Measurements from ENCODE around the gene CNPY1.

CNPY1 gene

DNA sequence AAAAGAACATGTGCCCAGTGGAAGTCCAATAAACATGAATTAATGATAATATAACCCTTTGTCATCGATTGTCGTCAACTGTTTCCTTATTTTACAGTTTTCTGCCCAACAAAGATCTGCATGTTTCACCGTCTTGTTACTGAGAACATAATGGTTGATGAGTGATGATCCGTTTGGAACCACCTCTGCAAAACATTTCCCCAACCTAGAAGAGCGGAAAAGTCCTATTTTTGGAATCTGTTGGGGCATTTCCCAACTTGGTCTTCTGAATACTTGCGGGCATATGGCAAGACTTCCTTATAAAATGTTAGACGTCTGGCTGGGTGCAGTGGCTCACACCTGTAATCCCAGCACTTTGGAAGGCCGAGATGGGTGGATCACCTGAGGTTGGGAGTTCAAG is 32.1 kb downstream of the CNPY1 start:
- DNase-seq (ENCODE audit: low read depth in 1 of 2, low spot score in 1 of 2): no peak

DNA sequence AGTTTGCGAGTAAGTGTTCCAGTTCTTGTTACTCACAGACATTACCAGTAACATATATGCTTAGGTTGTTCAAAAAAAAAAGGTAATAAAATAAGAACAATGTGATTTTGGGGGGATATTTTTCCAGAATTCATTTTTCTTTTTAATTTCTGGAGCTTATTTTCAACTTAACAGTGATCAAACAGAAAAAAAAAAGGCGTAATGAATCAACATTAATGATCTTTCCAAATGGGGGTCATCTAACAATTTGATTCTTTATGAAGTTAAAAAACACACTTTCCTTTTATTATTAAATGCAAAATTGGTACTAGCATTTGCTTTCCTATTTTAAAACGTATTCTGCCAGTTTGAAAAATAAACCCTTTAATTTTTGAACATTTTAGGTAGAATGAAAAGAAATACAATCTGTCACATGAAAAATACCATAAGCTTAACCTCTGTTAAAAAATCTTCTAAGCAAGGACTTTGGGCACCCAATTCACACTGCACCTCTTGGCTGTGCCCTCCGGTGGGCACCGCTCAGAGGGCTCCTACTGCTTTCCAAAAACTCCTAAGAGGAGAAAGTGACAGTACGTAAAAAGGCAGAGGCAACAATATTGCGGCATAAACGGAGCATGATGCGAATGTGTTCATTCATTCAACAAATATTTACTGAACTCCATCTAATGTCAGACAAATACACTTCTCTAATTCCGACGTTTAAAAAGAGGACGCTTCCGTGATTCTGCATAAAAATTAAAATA is 32.6 kb downstream of the CNPY1 start:
- no peak for DNase-seq (ENCODE audit: low read depth in 1 of 2, low spot score in 1 of 2)

DNA sequence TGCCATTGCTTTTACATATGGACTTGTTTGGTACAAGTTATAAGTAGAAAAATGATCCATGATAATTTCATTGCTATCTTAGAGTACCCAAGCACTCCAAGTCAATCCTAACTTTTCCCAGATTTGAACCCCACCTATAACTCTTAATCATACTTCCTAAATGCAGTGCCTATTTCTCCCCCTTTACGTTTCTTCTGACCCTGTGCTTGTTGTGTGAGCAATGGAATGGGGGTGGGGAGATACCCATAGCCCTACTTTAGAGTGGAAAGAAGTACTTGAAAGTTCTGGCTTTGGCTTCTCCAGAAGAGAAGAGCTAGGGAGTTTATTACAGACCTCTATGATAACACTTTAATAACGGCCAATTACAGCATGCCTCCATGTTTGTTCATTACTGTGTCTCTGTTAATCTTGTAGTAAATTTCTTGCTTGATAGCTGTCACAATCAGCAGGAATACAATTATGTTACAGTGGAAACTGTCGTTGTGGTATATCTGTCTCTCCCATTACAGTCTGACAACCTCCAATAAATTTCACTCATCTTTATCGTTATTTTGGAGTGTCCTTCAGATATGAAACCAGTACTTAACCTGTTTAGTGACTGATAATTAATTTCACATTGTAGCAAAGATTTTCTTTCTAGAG is 34.0 kb downstream of the CNPY1 start:
- DNase-seq (ENCODE audit: low read depth in 1 of 2, low spot score in 1 of 2): no peak

DNA sequence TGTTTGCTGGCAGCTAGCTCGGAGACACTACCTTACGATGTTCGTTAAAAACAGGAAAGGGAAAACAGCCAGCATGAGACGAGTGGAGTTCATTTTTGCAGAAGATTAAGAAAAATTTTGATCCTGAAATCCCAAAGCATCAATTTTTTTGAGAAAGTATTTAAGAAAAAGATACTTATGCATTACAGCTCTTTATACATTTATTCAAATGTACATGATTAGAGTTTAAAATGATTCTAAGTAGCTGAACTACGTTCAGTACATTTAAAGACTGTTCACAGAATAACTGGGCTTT is 34.7 kb downstream of the CNPY1 start:
- DNase-seq (ENCODE audit: low read depth in 1 of 2, low spot score in 1 of 2): no peak

DNA sequence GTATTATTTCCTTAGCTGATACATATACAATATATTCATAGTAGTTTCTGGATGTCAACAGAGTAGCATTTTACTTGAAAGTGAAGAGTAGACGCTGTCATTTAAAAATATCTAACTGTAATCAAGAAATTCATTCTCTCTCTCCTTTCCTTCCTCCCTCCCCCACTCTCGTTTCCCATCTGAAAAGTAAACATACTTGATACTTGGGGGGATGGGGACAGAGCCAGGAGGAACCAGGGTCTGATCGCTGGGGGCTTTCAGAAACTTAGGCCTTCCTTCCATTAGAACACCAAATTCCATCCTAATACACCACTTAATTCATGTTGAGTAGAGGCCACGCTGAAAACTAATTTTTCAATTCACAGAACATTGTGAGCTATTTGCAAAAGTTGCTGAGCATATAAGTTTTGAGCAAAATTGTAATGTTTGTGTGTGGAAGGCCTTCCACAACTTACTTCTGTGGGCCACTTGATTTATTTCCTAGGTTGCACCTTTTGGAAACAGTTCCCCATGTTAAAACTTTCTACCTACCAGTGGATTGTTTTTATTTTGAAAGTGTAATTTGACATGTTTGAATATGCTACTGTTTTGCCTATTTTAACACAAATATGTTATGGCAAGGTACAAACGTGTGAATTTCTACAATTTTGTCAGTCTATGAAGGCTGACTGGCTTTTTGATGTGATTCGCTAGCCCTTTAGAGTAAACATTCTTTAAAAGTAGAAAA is 35.2 kb downstream of the CNPY1 start:
- DNase-seq (ENCODE audit: low read depth in 1 of 2, low spot score in 1 of 2): no peak

DNA sequence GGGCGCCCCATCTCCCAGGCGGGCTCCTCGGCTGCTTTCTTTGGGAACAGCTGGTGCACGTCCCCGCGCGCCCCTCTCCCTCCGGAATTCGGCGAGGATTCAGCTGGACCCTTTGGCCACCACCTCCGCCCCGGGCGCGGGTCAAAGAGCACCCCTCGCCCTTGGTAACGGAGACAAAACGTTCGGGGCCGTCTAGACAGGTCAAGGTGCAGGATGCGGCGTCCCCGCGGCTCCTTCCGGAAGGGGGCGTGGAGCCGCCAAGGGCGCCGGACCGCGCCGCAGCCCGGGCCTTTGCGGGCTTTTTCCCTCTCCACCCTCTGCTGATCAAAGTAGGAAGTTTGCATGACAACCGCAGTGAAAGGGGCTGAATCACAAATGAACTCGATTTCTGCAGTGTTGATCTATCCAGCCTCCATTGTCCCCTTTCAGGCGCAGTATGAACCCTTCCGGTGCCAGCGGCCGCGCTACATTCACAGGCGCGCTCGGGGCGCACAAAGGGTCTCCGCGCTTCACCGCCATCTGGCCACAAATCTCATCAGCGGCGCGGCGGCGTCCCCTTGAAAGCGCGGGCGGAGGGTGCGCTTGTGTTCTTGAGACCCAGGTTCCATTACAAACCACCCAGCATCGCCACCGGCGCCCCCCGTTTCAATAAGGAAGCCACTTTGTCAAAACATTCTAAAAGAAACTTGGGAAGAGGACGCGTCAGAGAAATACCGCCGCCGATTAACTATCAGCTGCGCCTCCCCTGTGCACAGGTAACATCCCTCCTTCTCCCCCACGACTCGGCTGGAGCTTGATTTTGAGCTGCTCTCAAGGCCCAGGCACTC is 36.4 kb downstream of the CNPY1 start:
- no peak for DNase-seq (ENCODE audit: low read depth in 1 of 2, low spot score in 1 of 2)

DNA sequence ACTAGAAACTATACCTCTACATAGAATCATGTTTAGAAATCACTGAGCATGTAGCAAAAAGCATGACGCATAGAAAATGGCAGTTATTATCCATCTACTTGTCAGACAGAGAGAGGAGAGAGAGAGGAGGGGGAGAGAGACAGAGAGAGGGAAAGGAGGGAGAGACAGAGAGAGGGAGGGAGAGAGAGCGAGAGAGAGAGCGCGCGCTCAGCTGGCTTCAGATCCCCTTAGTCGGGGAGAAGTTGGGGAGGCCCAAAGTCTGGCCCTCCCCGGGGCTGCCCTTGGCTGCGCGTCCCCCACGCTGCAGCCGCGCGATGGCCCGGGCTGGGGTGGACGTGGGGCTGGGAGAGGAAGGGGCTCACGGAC is 37.0 kb downstream of the CNPY1 start:
- DNase-seq (ENCODE audit: low read depth in 1 of 2, low spot score in 1 of 2): no peak

DNA sequence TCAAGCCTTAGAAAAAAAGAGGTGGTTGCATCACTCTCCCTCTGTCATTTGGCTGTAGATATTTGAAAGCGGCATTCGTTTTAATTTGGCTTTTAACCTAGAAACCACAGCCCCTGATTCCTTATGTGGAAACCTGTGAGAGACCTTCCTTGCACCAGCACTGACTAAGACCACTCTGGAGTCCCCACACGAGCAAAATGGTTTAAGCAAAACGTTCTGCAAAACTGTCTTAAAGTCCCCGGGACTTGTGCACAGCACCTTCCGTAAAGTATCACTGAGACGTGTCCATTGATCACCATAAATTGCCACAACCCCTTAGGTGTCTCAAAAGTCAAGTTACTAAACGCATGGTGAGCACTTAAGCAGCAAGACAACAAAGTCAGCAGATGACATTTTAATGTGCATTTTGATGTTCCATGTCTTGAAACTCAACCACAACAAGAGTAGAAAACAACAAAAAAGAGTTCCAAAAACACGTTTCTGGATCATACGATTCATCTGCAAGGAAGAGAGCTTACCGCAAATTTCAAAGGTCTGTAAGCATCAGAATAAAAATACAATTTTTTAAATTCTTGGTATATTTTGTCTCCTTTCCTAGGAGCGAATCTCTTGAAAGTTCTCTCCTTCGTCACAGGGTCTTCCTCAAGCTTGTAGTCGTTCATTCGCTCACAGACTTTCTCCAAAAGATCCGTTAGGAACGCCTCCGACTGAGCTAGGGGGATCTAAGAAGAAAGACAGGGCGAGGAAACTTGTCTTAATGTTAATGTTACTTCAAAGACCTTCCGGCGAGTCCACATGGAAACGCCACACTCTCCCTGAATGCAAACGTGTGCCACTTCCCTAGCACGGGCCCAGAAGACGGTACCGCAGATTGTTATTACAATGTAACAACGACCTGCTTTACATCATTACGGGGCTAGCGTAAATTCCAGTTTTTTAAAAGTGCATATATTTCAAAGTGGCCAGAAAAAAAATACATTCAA is 37.7 kb downstream of the CNPY1 start:
- no peak for DNase-seq (ENCODE audit: low read depth in 1 of 2, low spot score in 1 of 2)

DNA sequence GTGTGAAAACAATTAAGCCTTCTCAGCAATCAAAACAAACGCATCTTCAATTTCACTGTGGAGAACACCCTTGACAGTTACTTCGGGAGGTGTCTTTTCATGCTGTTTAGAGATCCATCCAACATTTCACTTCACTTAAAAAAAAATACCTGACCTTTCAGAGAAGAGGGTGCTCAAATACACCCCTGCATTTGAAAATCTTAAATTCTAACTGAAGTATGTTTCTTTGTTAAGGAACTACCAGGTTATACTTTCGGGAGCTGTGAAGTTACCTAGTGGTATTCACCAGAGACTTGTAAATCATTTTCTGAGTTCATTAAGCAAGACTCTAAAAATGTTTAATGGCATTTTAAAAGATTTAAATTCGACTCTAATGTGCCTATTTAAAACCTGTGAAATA is 38.8 kb downstream of the CNPY1 start:
- DNase-seq (ENCODE audit: low read depth in 1 of 2, low spot score in 1 of 2): no peak

DNA sequence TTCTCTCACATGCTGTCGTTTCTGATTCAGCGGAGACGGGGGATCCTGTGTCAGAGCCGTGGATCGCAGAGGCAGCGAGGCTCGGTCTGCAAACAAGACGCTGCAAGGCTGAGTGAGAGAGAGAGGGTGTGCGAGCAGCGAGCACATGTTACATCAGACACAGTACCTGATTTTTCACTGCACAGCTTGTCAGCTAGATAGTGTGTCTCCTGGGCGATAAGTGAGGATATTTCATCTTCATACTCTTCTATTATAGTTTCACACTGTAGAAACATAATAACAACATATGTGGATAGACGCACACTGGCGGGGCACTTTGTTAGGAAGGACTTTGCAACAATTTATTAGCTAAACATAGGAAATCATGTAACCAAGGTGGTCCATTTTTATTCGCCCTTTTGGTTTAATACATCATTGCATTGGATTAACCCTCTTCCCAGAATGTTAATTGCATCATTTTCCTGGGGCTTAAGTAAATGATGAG is 39.5 kb downstream of the CNPY1 start:
- no peak for DNase-seq (ENCODE audit: low read depth in 1 of 2, low spot score in 1 of 2)

DNA sequence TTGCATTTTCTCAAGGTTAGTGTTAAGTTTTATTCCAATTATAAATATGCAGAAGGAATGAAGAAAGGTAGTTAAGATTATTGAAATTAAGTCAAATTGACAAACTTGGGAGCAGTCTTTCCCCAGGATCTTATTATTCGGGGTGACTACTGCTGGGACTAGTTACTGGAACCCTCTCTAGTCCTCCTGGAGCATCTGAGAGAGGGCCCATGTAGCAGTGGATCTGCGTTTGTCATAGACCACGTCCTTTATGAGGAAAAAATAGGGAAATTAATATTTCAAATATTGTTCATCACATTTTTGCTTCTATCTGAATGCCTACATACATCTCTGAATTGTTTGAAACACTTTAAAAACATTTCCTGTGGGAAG is 41.0 kb downstream of the CNPY1 start:
- DNase-seq (ENCODE audit: low read depth in 1 of 2, low spot score in 1 of 2): no peak

DNA sequence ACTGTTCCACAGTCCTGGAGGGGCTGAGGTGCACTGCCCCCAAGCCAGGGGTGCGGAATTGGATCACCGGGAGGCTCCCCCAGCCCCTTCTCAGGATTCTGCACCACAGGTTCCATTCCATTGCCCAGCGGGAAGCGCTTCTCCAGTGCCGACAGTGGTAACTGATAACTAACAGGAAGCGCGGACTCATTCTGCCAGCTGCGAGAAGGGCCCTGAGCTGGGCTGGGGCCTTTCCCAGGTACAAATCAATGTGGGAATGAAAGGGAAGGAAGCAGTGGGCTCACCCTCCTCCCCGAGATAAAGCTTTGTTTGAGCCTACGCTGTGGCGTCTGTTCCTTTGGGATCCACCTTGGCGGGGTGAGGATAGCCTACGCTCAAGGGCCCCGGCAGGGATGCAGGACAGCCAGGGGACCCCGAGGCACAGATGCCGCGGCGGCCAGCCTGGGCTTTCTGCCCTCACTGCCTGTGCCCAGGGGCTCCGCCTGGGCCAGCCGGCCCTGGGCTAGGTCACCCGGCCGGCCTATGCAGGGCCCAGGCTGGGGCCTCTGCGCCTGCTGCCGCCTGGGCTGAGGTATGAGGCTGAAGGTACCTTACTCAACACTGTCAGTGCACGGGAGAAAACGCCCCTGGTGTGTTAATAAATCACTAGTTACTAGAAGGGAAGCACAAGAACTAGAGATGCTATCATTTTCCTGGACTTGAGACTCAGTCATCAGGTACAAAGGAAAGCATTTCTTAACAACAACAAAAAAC is 49.0 kb downstream of the CNPY1 start:
- no peak for DNase-seq (ENCODE audit: low read depth in 1 of 2, low spot score in 1 of 2)

DNA sequence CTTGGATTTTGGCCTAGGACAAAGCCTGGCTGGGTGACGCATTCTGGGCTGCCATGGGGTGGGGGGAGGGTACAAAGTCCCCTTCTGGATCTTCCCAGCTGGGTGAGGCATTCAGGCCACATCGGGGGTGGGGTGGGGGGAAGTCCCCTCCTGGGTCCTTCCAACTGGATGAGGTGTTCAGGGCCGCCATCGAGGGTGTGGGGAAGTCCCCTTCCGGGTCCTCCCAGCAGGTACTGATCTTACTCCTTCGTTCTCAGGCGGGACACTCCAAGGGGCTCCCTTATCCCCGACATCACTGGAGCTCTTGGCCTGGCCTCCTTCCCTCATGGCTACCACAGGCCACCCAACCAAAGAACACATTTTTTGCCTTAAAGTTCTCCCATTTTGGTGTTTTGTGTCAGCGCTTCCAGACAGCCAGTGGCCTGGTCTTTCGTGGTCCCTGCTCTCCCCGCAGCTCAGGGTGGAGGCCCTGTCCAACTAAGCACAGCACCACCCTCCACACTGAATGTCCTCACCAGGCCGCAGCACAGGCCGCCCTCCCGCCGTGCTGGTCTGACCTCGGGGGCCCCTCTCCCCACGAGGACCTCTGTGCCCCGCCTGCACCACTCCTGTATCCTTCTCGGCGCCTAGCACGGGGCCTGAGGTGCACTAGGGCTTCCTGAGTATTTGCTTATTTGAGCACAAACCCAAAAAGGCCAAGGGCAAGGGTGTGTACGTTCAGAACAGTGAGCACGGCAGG is 49.9 kb downstream of the CNPY1 start:
- no peak for DNase-seq (ENCODE audit: low read depth in 1 of 2, low spot score in 1 of 2)

DNA sequence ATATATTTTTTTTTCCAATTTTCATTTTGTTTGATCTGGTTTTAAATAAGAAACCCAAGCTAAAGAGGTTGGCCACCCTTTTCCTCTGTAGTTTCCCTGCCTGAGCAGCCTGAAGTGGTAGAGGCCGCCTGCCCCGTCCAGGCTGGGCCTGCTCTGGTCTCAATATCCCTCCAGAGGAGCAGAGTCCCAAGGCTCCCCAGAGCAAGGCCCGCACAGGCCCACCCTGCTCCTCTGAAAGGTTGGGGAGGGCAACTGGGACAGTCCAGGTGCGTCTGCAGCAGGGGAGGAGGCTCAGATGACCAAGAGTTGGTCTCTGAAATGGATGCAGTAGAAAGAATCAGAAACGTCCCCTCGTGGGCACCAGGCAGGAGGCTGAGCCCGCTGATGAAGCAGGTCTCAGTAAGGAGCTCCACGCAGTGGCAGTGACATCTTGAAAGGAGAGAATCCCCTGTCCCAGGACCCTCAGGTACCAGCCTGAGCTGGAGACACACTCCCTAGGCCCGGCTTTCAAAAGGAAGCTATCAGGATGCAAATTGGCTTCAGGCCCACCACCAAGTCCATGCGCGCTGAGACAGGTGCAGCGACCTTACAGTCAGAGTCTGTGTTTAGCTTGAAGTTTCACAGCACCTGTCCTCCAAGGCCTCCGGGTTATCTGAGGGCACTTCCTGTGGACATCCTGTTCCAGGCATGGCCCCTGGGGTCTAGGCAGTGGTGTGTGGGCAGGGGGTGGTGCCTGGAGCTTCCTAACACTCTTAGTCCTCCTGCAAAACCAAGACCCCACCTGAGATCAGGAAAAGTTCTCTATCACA is 50.7 kb downstream of the CNPY1 start:
- no peak for DNase-seq (ENCODE audit: low read depth in 1 of 2, low spot score in 1 of 2)

DNA sequence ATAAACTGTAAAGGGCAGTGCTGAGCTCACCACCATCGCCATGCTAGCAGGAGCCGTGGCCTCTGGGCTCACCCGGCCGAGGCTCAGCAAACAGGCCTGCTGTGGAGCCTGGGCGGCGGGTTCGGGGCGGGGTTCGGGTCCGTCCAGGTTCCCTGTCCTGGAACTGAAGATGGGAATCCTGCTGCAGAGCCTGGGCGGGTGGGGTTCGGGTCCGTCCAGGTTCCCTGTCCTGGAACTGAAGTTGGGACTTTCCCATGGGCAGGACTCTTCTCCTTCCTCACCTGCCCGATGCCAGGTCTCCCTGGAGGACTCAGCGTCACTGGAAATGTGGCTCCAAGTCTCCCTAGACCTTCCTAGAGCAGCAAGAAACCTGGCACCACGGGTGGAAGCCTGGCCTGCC is 51.8 kb downstream of the CNPY1 start:
- DNase-seq (ENCODE audit: low read depth in 1 of 2, low spot score in 1 of 2): no peak

DNA sequence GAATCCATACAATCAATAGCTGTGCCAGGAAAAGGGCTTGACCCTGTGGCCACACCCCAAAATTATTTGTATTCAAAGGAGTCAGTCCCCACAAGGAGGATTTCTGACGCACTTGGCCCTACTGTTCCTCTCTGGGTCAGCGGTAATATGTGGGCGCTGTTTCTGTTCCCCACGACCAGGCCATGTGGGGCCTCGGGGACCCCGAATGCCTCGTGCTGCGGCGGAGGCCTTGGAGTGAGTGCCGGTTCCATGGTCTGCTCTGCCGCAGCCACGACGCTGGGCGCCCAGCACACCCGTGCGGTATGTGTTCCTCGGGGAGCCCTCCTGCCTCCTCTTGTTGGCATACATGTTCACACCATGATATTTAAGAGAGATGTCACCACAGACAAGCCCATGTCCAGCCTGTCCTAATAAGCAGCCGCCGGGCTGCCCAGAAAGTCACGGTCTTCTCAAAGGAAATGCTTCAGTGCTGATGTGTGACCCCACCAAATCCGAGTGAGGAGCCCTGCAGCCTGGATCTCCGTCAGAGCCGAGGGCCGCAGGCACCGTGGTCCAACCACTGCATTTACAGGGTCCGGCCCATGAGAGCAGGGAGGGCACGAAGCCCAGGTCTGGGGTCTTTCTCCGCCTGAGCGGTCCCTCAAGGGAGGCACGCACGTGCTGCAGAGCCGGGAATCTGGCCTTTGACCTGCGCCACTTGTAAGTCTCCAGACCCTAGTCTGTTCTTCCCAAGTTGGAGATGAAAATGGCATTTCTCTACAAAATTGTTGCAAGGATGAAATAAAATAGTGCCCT is 52.4 kb downstream of the CNPY1 start:
- DNase-seq (ENCODE audit: low read depth in 1 of 2, low spot score in 1 of 2): no peak

DNA sequence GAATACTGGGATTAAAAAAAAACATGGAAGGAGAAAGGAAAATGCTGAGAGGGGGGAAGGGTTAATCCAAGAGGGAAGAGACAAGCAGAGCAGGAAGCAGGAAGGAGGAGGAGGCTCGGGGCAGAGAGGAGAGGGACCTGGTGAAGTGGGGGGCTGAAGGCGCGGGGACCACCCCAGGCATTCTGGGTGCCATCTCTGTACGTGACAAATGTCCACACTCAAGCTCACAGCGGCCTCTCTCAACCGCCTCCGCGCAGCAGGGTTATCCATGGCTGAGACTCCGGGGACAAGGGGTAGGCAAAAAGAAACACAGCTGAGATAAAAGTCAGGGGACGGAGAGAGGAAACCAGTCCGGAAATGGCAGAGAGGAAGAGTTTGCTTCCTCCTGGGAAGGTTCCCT is 54.5 kb downstream of the CNPY1 start:
- no peak for DNase-seq (ENCODE audit: low read depth in 1 of 2, low spot score in 1 of 2)

All from activated CD4-positive, alpha-beta T cell treated with anti-CD3 and anti-CD28 coated beads, Interleukin-2, amount 50 U/mL, for 24 hours (primary cell).